HK-2 (cell line): ENCODE data around the gene THAP5.

Source experiments
- DNase-seq: peaks from one replicate; pipeline ENCODE4 v3.0.0-alpha.2; 2018; ENCODE audit not compliant: unreplicated experiment

THAP5 gene

DNA sequence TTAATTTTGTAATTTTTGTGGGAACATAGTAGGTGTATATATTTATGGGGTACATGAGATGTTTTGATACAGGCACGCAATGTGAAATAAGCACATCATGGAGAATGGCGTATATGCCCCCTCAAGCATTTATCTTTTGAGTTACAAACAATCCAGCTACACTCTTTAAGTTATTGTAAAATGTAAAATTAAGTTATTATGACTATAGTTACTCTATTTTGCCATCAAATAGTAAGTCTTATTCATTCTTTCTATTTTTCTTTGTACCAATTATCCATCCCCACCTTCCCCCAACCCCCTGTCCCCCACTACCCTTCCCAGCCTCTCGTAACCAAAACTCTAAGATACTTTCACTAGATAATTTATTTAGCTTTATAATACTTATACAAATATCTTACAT is 35.8 kb downstream of the THAP5 start:
- no peak for DNase-seq

GRCh38 chr7:108529341-108529740 is 40.2 kb downstream of the THAP5 start:
- no peak for DNase-seq

- DNase-seq: no peak
These were observed 41.3 kb downstream of the THAP5 start for GRCh38 chr7:108528183-108528712.

DNA sequence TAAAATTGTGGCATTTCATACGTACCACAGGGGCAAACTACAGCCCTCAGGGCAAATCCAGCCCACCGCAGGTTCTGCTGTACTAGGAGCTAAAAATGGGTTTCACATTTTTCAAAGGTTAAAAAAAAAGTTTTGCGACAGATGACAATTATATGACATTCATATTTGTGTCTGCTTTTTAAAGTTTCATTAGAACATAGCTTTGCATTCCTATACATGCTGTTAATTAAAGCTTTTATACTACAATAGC is 42.8 kb downstream of the THAP5 start:
- DNase-seq: no peak

DNA sequence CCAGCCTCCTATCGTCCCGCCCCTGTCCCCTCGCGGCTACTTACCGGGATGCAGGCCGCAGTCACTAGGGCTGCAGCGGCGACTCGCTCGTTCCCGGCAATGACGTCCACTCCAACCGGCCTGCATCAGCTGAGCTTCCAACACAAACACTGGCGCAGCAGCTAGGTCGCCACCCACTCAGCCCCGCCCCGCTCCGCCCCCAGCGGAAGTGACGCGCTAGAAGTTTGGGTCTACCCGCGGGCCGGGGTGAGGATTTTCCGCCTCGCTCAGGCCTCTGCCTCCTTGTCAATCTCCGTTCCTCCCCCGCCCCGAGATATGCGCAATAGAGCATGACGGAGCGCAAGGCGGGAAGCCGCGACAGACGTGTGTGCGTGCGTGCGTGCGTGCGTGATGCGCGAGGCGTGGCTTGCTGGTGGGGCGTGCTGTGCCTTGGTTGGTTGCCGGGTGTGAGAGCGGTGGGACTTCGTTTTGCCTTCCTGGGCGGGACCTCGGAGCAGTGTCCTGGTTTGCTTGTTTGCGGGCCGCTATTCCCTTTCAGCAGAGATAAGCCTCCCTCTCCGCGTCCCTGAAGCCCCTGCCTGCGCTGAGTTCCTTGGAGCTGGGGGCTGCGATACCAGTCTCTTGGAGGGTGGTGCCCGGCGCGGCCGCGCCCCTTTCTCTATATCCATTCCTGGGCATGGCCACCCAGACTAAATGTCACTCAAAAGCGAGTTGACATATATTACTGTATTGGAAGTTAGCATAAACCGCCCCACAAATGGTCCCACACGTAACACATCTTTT is 43.3 kb downstream of the THAP5 start, which contains the start of gene PNPLA8:
TSS of gene PNPLA8 (minus strand) at position 151 of the 783 bp plus-strand sequence. CDS start 10,644 bp downstream, outside the sequence.
- peak; percentile 100 for DNase-seq

DNA sequence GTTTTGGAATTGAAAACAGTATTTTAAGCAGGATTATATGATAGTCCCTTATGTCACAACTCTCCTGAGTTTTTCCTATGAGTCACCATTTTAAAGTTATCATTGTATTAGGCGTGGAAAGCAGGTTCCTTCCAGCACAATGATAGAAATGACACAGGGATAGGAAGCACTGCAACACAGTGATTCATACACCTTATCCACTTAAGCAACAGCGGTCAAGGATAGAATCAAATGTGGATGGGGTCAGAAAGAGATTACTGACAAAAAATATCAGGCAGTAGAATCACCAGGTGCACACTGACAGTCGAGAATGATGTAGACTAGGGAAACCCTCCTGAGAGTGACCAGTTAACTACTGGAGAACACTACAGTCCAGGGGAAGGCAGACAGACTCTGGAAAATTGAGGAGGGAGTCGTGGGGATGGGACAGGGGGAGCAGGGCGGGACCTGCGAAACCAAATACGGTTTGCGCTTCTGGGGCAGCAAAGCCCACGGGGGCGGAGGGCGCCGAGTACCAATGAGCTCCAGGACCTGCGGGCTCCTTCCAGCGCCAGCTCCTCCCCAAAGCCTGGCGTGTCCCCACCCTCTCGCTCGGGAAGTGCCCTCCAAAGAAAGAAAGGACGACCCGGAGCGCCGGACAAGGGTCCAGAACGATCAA is 44.0 kb downstream of the THAP5 start:
- no peak for DNase-seq

DNA sequence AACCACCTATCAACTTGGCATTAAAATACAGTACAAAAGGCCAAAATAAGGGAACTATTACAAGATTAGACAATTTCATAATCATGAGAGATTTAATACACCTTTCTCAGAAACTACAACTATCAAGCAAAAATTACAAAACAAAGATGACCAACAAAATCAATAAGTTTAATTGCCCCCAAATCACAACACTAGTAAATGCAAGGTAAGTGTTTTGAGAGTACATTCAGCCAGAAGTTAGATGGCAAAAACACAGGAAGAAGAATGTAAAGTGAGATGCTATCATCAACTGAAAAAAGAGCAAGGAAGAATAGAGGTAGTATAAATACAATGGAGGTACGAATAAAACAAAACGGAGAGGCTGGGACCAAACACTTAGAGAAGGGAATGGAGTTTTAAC is 46.7 kb downstream of the THAP5 start:
- no peak for DNase-seq

- DNase-seq: no peak
These were observed 51.6 kb downstream of the THAP5 start for GRCh38 chr7:108517951-108518350.

DNA sequence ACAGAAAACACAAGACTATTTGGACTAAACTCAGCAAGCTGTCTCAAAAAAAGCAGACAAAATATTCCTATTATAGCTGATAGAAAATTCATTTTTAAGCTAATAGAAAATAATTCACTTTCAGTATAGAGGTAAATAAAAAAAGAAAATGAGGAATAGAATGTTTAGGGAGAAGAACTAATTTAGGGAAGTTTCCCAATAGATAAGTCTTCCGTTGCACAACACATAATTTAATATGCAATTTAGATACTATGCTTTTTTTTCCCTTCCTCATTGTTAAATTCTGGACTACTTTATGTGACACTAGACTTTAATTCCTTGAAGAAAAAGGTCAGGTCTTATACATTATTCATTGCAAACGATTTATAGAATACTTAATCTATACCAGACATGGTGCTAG is 53.9 kb downstream of the THAP5 start:
- no peak for DNase-seq

DNA sequence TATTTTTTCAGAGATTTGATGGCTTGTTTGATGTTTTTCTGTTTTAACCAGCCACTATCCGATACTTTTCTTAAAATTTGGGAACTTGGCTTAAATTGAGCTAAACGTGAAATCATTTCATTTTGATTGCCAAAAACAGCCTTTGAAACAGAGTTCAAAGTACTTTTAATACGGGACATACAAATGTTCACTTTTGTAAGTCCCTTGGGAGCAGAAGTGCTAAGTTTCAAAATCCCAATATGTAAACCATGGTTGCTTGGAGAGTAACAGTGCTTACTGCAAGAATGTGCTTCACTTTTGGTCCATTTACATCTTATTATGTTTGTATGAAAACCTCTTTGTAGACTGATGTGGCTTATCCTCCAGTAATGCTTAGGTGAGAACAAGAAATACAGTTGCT is 54.5 kb downstream of the THAP5 start:
- DNase-seq: no peak
